IMR-90 (cell line): ENCODE results near the gene CHST8. TPM values are rescaled to one million over a fixed set of nuclear protein-coding genes. Genes with fewer than 3 reads are reported as not detected.

Experiments
- ATAC-seq: fragments of 200-7000 bp; cut with Tn5 transposase; 2 replicates; pipeline ENCODE4 v1.9.1; 2020; ENCODE audit warnings: low read depth, mild to moderate bottlenecking, moderate library complexity
- BruUV-seq: library from RNA; stranded (reverse); fragments of 400-500 nt; replicated peaks from 2 replicates; lab custom pipeline; 2021; lab: Mats Ljungman, UMichigan
- CTCF ChIA-PET: fragments of 300-600 bp; formaldehyde crosslinking; extraction: SDS; loops from one replicate; lab custom pipeline; 2021; ENCODE audit warnings: antibody characterized with exemption; lab: Yijun Ruan, JAX
- POLR2A ChIA-PET: fragments of 300-600 bp; sonication (Branson Sonifier 250); formaldehyde crosslinking; loops from one replicate; lab custom pipeline; 2022; ENCODE audit warnings: antibody characterized with exemption; ENCODE audit not compliant: unreplicated experiment; lab: Charles Lee
- DNase-seq: peaks from one replicate; pipeline ENCODE4 v3.0.0; 2013
- H2AFZ ChIP-seq: replicated peaks from 2 replicates; pipeline ENCODE3; 2013; ENCODE audit warnings: low read length, mild to moderate bottlenecking; ENCODE audit not compliant: poor library complexity
- H2AK5ac ChIP-seq: 2 replicates; pipeline ENCODE4 v1.6.1; 2013; ENCODE audit warnings: low read depth, low read length, inconsistent platforms
- H2AK9ac ChIP-seq: replicated peaks from 2 replicates; pipeline ENCODE3; 2013; ENCODE audit warnings: mild to moderate bottlenecking, low read depth, low read length, moderate library complexity; ENCODE audit not compliant: poor library complexity
- H2BK120ac ChIP-seq: 2 replicates; pipeline ENCODE4 v1.6.1; 2013; ENCODE audit warnings: low read depth, low read length, inconsistent platforms
- H2BK15ac ChIP-seq: 3 replicates; pipeline ENCODE4 v1.6.1; 2013; ENCODE audit warnings: low read depth, low read length, inconsistent platforms
- H2BK20ac ChIP-seq: 2 replicates; pipeline ENCODE4 v1.6.1; 2013; ENCODE audit warnings: low read depth, mild to moderate bottlenecking, inconsistent platforms, low read length, moderate library complexity
- H2BK5ac ChIP-seq: 2 replicates; pipeline ENCODE4 v1.6.1; 2013; ENCODE audit warnings: mild to moderate bottlenecking, low read depth, low read length, inconsistent platforms; ENCODE audit not compliant: poor library complexity, severe bottlenecking
- H3K14ac ChIP-seq: replicated peaks from 2 replicates; pipeline ENCODE4 v1.6.1; 2013; ENCODE audit warnings: low read depth, low read length, inconsistent platforms
- H3K18ac ChIP-seq: 2 replicates; pipeline ENCODE4 v1.6.1; 2013; ENCODE audit warnings: low read depth, low read length, control low read depth
- H3K23ac ChIP-seq: 2 replicates; pipeline ENCODE4 v1.6.1; 2013; ENCODE audit warnings: low read depth, low read length, inconsistent platforms
- H3K27ac ChIP-seq: 2 replicates; pipeline ENCODE4 v1.5.1; 2013; ENCODE audit warnings: mild to moderate bottlenecking, control low read depth, low read length; ENCODE audit not compliant: insufficient read depth
- H3K27me3 ChIP-seq: 2 replicates; pipeline ENCODE4 v1.6.1; 2013; ENCODE audit warnings: low read length; ENCODE audit not compliant: control insufficient read depth, insufficient read depth
- H3K36me3 ChIP-seq: 2 replicates; pipeline ENCODE4 v1.6.1; 2013; ENCODE audit warnings: low read length, mixed read lengths; ENCODE audit not compliant: control insufficient read depth, insufficient read depth
- H3K4ac ChIP-seq: 2 replicates; pipeline ENCODE4 v1.6.1; 2013; ENCODE audit warnings: low read depth, low read length, inconsistent platforms
- H3K4me1 ChIP-seq: 2 replicates; pipeline ENCODE4 v1.6.1; 2013; ENCODE audit warnings: low read length, mixed read lengths; ENCODE audit not compliant: control insufficient read depth, insufficient read depth
- H3K4me2 ChIP-seq: 2 replicates; pipeline ENCODE4 v1.6.1; 2013; ENCODE audit warnings: low read depth, mild to moderate bottlenecking, control low read depth, low read length, moderate library complexity
- H3K4me3 ChIP-seq: 2 replicates; pipeline ENCODE4 v1.5.1; 2013; ENCODE audit warnings: low read depth, mild to moderate bottlenecking, control low read depth, low read length, moderate library complexity; ENCODE audit not compliant: insufficient read depth
- H3K56ac ChIP-seq: 2 replicates; pipeline ENCODE4 v1.6.1; 2013; ENCODE audit warnings: low read length, inconsistent platforms; ENCODE audit not compliant: insufficient read depth; ENCODE audit errors: extremely low read depth
- H3K79me1 ChIP-seq, 2 experiments: 2 replicates each; pipeline ENCODE4 v1.6.1; 2013; ENCODE audit warnings: low read length in 2 of 2, inconsistent platforms in 1 of 2, low read depth in 1 of 2
- H3K9ac ChIP-seq: 2 replicates; pipeline ENCODE4 v1.6.1; 2013; ENCODE audit warnings: low read depth, low read length, control low read depth
- H3K9me1 ChIP-seq: 2 replicates; pipeline ENCODE4 v1.6.1; 2013; ENCODE audit warnings: low read length, inconsistent platforms; ENCODE audit not compliant: insufficient read depth
- H3K9me3 ChIP-seq: 2 replicates; pipeline ENCODE4 v1.6.1; 2013; ENCODE audit warnings: low read length; ENCODE audit not compliant: control insufficient read depth, insufficient read depth
- H4K20me1 ChIP-seq: 2 replicates; pipeline ENCODE4 v1.6.1; 2013; ENCODE audit warnings: low read length, inconsistent platforms; ENCODE audit not compliant: insufficient read depth
- H4K5ac ChIP-seq: 2 replicates; pipeline ENCODE4 v1.6.1; 2013; ENCODE audit warnings: mild to moderate bottlenecking, low read depth, low read length, control low read depth
- H4K8ac ChIP-seq, 2 experiments: 2 replicates each; pipeline ENCODE4 v1.6.1; 2013; ENCODE audit warnings: low read depth in 2 of 2, low read length in 2 of 2, control low read depth in 1 of 2, inconsistent platforms in 1 of 2
- H4K91ac ChIP-seq: 2 replicates; pipeline ENCODE4 v1.6.1; 2013; ENCODE audit warnings: low read depth, low read length, inconsistent platforms; ENCODE audit not compliant: insufficient read depth
- CHD1 ChIP-seq: IDR thresholded peaks from 2 replicates; pipeline ENCODE4 v1.6.1; 2012; ENCODE audit warnings: low read depth, low read length, improper control_type of control experiment
- MAZ ChIP-seq: IDR thresholded peaks from 2 replicates; pipeline ENCODE4 v1.6.1; 2012; ENCODE audit warnings: low read depth, mild to moderate bottlenecking, low read length, improper control_type of control experiment, moderate library complexity, borderline replicate concordance
- MXI1 ChIP-seq: IDR thresholded peaks from 2 replicates; pipeline ENCODE4 v1.6.1; 2012; ENCODE audit warnings: low read depth, mild to moderate bottlenecking, low read length, moderate library complexity, borderline replicate concordance
- NFE2L2 ChIP-seq: fragments of 150-350 bp; IDR thresholded peaks from 2 replicates; pipeline ENCODE4 v1.6.1; 2016; ENCODE audit warnings: low read depth, mild to moderate bottlenecking, low read length
- POLR2A ChIP-seq: IDR thresholded peaks from 2 replicates; pipeline ENCODE4 v1.6.1; 2012; ENCODE audit warnings: mild to moderate bottlenecking, low read depth, low read length
- RCOR1 ChIP-seq: IDR thresholded peaks from 2 replicates; pipeline ENCODE4 v1.6.1; 2012; ENCODE audit warnings: mild to moderate bottlenecking, low read length, improper control_type of control experiment; ENCODE audit not compliant: insufficient replicate concordance
- WGBS, 2 experiments: methylation state at CpG; one replicate each; pipeline versions ENCODE4 v1.1.5 to v1.1.7; 2013; ENCODE audit warnings: missing lambda C conversion rate in 2 of 2; ENCODE audit not compliant: insufficient read length in 1 of 2; ENCODE audit errors: extremely low coverage in 2 of 2; 5-methylcytosine and 5-hydroxymethylcytosine counted together
- dilution Hi-C: fragments of 300-500 bp; cut with HindIII; formaldehyde crosslinking; loops from one replicate; pipeline ENCODE4 v1.14.3; 2018; ENCODE audit warnings: low sequenced_read_pairs; ENCODE audit not compliant: unreplicated experiment
- in situ Hi-C: fragments of 300-500 bp; cut with MboI; formaldehyde crosslinking; loops from 3 replicates; pipeline ENCODE4 v1.14.3; 2019; ENCODE audit warnings: low sequenced_read_pairs, inconsistent platforms, mixed read lengths
- intact Hi-C: fragments of 100-400 bp; cut with micrococcal nuclease; formaldehyde crosslinking; loops from 2 replicates; pipeline ENCODE4 v1.10.0; 2022
- polyA plus RNA-seq, 3 experiments: library from polyadenylated mRNA; depleted of rRNA; stranded (reverse); fragments of >200 nt; gene quantifications; 2 replicates each; pipeline ENCODE4 v1.2.3, GENCODE V29; 2012; ENCODE audit warnings: low replicate concordance in 1 of 3
- total RNA-seq: library from RNA; depleted of rRNA; stranded (reverse); fragments of >200 nt; gene quantifications from 2 replicates; pipeline ENCODE4 v1.2.3, GENCODE V29; 2012
- TF ChIP-seq, protein P1 (sequence below): conservative IDR thresholded peaks from 2 replicates; pipeline ENCODE4 v1.5.1; 2012; ENCODE audit warnings: mild to moderate bottlenecking, low read depth, low read length, improper control_type of control experiment
- TF ChIP-seq, protein P2 (sequence below): fragments of 150-350 bp; IDR thresholded peaks from 2 replicates; pipeline ENCODE4 v1.6.1; 2016; ENCODE audit warnings: low read depth, mild to moderate bottlenecking, low read length, moderate library complexity, borderline replicate concordance

Gene CHST8
- total and polyA plus RNA-seq, 2 of the 4 experiments (the other 2 are of a cell fraction): not detected

DNA sequence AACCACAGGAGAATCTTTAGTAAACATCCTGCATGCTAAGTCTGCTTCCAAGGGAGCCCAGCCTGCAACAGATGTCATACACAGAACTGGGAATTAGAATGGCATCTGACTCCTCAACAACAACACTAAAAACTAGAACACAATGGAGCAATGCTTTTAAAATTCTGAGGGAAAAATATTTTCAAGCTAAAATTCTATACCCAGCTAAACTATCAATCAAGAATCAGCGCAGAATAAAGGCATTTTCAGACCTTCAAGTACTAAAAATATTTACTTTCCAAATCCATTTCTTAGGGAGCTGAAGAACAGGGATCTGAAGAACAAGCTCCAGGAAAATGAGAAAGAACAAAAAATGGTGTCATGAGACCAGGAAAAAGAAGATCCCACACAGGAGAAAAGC lies 46.9 kb upstream of the CHST8 start:
- no peak overlapping the region for H3K4ac ChIP-seq
- no peak overlapping the region for H3K18ac ChIP-seq
- H3K36me3 ChIP-seq: no peaks in the 10 kb centered on the region
- H4K5ac ChIP-seq: no peak overlapping the region
- no peak overlapping the region for H2AK5ac ChIP-seq
- H2BK15ac ChIP-seq: no peak overlapping the region
- no peak overlapping the region for H4K91ac ChIP-seq
- no peak overlapping the region for H3K4me2 ChIP-seq
- DNase-seq (no peak), ATAC-seq (no peak)
- dilution Hi-C loops: no loop called here
- peaks cover 4% of the 10 kb centered on the region; the same call in 1 of the 2 replicates for H3K9me3 ChIP-seq
- in situ Hi-C loops: no loop called here
- no peak overlapping the region for H3K23ac ChIP-seq
- no peak overlapping the region for H2AK9ac ChIP-seq
- no TSS peak for BruUV-seq
- WGBS, 2 experiments: no CpG with 5 or more reads among the region's 1 CpG
- H3K9me1 ChIP-seq: no peaks in the 10 kb centered on the region
- no peak overlapping the region for H3K4me3 ChIP-seq
- intact Hi-C loops: no loop called here
- no peaks in the 10 kb centered on the region for H3K27me3 ChIP-seq
- no peak overlapping the region for H3K9ac ChIP-seq
- no peaks in the 10 kb centered on the region for H4K20me1 ChIP-seq
- no peak overlapping the region for H2BK120ac ChIP-seq
- H2AFZ ChIP-seq: no peak overlapping the region
- ChIA-PET POLR2A (interaction anchor here (0.6 kb wide), 1 partner anchor 230 kb away, joined by 3 read pairs; no protein-coding TSS in a partner anchor), CTCF (no interaction called here)
- TF ChIP-seq CHD1 (no peak), NFE2L2 (no peak), POLR2A (no peak), RCOR1 (no peak), MXI1 (no peak), MAZ (no peak)
- TF ChIP-seq, protein P1, sequence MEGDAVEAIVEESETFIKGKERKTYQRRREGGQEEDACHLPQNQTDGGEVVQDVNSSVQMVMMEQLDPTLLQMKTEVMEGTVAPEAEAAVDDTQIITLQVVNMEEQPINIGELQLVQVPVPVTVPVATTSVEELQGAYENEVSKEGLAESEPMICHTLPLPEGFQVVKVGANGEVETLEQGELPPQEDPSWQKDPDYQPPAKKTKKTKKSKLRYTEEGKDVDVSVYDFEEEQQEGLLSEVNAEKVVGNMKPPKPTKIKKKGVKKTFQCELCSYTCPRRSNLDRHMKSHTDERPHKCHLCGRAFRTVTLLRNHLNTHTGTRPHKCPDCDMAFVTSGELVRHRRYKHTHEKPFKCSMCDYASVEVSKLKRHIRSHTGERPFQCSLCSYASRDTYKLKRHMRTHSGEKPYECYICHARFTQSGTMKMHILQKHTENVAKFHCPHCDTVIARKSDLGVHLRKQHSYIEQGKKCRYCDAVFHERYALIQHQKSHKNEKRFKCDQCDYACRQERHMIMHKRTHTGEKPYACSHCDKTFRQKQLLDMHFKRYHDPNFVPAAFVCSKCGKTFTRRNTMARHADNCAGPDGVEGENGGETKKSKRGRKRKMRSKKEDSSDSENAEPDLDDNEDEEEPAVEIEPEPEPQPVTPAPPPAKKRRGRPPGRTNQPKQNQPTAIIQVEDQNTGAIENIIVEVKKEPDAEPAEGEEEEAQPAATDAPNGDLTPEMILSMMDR: no peak
- TF ChIP-seq, protein P2, sequence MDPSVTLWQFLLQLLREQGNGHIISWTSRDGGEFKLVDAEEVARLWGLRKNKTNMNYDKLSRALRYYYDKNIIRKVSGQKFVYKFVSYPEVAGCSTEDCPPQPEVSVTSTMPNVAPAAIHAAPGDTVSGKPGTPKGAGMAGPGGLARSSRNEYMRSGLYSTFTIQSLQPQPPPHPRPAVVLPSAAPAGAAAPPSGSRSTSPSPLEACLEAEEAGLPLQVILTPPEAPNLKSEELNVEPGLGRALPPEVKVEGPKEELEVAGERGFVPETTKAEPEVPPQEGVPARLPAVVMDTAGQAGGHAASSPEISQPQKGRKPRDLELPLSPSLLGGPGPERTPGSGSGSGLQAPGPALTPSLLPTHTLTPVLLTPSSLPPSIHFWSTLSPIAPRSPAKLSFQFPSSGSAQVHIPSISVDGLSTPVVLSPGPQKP: no peak
- no peak overlapping the region for H4K8ac ChIP-seq
- no peak overlapping the region for H2BK20ac ChIP-seq
- H3K27ac ChIP-seq: no peak overlapping the region
- H3K4me1 ChIP-seq: no peaks in the 10 kb centered on the region
- no peak overlapping the region for H3K14ac ChIP-seq
- no peak overlapping the region for H3K56ac ChIP-seq
- H3K79me1 ChIP-seq: no peaks in the 10 kb centered on the region
- no peak overlapping the region for H2BK5ac ChIP-seq
